D341Med (cell line): ENCODE measurements around the gene ESPNL.

ENCODE experiments used
- DNase-seq: peaks from one replicate; pipeline ENCODE4 v3.0.0; 2012; ENCODE audit warnings: low spot score

ESPNL gene

DNA sequence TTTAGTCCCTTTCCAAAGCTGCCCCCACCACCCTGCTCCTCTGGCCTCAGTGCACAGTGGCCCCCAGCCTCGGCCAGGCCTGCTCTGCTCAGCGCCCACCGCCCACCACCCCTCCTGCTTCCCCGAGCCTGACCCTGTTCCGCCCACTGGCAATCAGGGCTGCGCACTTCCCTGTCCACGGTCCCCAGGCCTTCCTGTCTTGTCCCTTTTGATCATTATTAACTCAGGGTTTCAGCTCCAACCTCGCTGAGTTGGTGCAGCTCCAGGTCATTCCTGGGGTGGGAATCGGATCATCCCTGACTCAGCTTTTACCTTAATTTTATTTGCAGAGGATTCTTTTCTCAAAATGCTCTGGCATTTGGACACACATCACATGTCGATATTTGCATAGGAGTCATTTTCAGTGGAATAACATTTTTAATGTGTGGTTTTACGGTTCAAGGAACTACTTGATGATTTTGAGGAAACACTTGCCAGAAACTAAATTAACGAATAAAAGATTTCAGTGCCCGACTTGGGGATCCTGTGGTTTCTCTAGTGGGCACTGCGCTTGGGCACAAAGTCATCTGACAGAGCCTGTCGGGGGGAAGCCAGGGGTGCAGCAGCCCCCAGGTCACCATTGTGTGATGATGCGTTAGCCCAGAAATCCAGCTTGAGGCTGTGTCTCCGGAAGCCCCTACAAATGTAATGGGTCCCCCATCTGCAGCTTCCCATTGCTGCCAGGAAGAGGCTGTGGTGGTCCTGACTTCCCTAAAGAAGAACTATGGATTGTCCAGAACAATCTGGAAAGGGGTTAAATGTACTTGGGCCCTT is 1.0 kb upstream of the ESPNL start:
- peak; percentile 31 for DNase-seq

DNA sequence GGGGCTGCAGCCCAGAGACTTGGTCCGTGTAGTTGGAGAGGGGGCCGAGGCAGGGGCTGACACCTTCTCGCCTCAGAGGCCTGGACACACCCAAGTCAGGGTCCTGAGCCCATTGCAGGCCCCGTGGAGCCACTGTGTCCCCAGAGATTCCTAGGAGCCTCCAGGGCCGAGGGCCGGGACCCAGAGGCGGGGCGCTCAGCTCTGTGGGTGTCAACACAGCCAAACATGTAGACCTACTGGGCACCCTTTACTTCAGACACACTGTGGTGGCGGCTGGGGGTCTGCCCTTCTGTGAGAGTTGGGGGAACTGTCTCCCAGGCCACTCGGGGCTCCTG is 459 bp upstream of the ESPNL start:
- DNase-seq, result no peak

DNA sequence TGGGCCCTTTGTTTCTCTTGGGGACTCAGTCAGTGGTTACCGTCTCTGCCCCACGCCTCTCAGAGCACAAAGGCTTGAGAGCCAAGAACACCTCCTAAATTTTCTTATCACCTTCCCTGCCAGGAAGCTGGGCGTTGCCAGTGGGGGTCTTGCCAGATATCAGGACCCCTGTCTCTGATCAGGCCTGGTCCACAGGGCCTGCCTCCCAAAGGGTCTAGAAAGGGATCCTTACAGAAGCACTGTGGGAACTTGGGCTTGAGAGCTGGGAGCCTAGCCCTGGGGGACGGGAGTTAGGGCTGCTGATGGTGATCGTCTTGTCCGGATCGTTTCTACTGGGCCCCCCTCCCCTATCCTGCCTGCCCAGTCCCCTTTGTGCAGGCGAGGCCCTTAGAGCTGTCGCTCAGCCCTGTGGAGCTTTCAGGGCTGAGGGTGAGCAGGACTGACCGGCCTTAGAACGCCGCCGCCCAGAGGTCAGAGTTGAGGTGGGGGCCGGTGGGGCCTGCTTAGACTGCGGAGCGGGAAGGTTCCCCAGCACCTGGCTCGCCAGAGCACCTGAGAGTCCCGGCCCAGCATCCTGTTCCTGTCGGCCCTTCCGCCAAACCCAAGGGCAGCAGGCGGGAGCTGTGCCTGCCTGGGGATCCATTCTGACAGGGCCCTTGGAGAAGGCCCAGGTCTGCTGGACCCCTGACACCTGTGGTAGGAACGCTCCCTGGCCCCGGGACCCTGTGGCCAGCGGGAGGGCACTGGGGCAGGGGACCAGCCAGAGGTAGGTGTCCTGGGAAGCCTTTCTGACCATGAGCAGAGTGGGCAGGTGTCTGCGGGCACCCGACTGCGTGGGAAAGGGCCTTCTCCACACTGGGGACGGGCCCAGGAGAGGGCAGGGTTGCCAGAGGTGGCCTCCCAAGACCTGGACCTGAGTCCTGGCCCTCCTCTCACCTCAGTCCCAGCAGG is 956 bp downstream of the ESPNL start:
- DNase-seq, result peak; percentile 24

DNA sequence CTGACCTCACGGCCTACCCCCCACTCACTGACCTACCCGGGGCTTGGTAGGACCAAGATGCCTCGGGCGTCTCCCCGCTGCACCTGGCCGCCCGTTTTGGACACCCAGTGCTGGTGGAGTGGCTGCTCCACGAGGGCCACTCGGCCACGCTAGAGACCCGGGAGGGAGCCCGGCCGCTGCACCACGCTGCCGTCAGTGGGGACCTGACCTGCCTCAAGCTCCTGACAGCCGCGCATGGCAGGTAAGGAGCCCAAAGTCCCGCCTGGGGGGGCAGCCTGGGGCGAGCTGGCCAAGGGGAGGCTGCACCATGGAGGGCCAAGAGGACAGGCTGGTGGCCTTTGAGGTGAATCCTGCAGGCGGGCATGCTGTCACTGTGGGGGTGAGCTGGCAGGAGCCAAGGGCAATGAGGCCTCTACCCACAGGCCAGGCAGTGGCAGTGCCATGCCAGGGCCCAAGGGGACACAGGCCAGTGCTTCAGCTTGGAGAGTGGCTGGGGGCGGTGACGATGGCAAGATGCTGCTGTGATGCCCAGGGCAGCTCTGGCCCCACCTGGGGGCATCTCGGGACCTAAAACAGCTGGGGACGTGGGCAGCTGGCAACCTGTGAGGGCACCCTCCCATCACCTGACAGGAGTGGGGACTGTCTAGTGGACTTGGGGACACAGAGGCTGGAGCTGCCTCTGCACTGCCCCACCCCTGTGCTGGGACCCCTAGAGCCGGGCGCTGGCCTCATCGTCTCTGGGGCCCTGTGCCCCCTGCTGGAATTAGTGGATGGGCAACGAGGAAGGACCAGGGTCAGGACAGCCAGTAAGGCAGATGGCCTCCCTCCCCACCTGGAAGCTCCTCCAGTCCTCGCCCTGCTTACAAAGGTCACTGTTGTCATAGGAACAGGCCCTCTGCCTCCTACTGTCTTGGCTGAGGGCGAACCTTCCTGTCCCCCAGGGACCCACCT is 2.0 kb downstream of the ESPNL start:
- DNase-seq, result peak; percentile 21

DNA sequence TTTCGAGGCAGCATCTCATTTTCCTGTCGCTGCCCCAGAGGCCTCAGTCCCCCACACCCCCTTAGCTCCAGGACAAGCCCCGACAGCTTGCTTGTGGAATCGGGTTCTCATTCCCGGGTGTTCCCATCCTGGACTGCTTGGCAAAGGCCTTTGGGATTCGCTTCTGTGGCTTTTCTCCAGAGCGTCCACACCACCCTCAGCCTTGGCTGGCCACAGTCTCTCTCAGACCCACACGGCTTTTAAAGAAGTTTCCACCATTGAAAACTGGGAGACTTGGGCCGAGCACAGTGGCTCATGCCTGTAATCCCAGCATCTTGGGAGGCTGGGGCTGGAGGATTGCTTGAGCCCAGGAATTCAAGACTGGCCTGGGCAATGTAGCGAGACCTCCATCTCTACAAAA is 2.7 kb downstream of the ESPNL start:
- peak; percentile 17 for DNase-seq

- peak; percentile 8 for DNase-seq
These were observed 3.5 kb downstream of the ESPNL start for GRCh38 chr2:238103465-238104225.

DNA sequence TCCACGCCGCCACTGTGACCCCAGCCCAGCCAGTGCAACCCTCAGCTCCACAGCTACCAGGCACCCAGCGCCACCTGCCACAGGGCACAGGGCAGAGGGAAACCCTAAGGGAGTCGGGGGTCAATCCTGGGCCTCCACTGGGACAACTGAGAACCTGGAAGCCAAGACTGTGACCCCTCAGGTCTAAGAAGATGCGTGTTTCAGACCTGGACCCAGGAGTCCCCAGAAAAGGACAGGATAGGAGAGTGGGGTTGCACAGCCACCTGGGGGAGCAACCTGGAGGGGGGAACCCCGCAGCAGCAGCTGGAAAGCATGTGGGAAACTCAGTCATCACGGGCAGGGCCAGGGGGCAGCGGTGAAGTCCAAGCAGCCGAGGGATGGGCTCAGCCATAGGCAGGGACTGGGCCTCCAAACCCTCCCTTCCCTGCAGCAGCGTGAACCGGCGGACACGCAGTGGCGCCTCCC is 4.1 kb downstream of the ESPNL start:
- DNase-seq, result peak; percentile 12

DNA sequence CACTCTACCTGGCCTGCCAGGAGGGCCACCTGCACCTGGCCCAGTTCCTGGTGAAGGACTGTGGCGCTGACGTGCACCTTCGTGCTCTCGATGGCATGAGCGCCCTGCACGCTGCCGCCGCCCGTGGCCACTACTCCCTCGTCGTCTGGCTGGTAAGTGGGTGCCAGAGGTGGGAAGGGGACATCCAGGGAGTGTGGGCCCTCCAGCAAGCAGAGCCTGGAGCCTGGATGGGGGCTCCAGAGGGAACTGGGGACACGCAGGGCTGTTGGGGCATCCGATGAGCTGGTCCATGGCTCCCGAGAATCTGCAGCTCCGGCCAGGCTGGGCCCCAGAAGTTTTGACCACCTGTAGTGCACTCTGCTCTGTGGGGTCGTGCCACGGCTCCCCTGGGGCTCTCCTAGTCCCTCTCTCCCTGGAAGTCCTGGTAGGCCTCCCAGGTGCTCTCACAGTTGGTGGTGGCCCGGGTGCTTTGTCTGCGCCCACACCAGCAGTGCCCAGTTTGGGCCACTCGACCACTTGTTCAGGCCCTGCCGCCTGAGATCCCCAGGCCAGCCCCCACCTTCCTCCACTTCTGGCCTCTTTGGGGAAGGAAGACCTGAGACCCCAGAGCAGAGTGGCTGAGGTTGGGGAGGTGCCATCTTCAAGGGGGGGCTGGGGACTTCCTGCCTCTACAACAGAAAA is 4.7 kb downstream of the ESPNL start:
- peak; percentile 18 for DNase-seq

DNA sequence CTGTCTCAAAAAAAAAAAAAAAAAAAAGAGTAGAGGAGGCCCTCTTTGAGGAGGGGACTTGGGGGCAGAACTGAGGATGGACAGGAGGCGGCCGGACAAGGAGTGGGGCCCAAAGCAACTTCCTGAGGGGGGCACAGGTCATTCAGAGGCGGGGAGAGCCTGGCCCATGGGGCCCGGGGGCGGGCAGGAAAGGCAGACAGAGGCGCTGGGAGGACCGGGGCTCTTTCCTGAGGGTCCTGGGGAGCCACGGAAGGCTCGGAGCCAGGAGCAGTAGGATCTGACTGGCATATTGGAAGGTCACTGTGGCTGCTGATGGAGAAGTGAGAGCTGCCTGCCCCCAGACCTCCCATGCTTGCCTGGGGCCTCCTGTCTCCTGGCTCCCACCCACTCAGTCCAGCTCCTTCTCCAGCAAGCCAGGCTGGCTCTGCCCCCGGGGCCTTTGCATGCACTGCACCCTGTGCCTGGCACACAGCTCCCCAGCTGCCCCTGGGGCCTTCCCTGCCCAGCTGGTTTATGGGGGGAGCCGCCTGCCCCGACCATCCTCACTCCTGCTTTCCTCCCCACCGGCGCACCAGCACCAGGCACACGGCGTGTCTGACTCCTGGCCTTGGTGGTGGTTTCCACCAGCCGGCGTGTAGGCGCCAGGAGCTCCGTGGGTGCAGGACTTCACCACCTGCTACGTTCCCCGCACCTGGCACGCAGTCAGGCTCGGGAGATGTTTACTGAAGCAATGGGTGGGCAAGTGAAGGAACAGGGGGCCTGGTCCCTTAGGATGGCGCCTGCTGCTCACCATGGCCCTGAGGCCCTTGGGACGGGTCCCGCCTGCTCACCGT is 5.6 kb downstream of the ESPNL start:
- DNase-seq, result peak; percentile 16

DNA sequence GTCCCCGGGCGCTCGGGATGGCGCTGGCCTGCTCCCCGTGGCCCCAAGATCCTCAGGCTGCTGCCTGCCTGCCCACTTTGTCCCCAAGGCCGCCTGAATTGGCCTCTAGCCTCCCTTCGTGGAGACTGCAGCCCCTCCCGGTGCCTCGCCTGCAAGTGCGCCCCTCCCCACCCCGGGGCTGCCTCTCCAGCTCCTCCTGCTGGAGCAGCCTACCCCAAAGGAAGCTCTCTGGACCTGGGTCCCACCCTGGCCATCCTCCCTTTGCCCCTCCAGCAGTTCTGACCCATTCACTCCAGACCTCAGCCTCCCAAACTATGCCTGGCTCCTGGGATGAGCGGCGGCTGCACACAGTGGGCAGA is 6.2 kb downstream of the ESPNL start:
- peak; percentile 34 for DNase-seq

DNA sequence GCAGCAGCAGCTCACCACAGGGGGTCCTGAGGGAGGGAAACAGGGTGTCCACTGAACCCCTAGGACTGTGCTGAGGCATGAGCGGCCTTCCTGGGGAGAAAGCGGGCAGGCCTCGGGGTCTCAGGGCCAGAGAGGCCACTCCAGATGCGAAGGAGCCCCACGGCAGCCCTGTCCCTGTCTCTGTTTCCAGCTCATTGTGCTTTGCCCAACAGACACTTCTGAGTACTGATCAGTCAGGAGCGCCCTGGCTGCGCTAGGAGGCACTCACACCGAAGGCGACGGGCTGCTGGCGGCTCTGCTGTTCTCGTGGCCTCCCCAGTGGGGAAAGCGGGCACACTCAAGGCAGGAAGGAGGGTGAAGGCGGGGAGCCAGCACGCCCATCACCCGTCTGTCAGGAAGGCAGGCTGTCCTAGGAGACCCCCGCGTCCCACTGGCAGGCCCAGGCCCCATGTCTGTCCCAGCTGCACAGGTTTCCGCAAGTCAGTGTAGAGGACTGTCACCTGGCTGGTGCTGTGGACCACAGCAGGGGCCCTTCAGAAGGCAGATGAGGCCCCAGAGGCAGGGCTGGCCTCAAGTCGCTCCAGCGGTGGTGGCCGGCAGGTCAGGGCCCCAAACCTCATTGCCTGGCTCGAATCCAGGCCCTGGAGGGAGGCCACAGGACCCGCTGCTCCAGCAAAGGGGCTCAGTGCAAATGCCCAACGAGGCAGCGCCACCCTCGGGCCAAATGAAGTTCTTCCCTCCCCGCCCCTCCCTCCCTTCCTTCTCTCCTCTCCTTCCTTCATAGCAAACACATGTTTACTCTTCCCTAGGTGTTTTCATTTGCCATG is 6.8 kb downstream of the ESPNL start:
- DNase-seq, result peak; percentile 53

DNA sequence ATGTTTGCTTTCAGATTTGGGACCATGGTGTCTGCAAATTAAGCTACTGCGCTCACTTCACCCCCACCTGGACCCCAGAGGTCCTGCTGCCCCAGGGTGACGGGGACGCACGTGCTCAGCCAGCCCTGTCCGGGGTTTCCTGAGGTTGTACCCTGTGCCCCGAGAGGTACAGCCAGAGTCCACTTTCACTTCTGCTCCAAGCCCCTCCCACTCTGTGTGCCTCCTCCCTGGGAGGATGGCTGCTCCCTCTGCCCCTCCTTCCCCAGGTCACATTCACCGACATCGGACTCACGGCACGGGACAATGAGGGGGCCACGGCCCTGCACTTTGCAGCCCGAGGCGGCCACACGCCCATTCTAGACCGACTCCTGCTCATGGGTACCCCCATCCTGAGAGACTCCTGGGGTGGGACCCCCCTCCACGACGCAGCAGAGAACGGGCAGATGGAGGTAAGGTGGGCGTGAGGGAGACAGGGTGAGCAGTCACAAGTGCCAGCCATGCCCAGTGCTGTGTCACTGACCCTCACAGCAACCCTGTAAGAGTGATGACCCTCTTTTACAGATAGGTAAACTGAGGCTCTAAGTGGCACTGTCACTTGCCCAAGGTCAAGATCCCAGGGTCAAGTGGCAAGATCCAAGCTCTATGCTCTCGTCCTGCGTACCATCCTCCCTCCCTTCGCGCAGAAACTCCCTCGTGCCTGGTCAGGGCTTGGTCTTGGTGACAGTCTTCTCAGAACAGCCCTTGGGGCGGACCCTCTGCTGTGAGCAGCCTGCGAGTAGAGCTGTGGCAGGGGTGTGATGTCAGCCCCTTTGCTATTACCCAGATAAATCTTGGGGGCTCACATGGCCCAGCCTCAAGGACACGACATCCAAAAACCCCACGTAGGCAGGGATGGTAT is 7.6 kb downstream of the ESPNL start:
- DNase-seq, result peak; percentile 18

DNA sequence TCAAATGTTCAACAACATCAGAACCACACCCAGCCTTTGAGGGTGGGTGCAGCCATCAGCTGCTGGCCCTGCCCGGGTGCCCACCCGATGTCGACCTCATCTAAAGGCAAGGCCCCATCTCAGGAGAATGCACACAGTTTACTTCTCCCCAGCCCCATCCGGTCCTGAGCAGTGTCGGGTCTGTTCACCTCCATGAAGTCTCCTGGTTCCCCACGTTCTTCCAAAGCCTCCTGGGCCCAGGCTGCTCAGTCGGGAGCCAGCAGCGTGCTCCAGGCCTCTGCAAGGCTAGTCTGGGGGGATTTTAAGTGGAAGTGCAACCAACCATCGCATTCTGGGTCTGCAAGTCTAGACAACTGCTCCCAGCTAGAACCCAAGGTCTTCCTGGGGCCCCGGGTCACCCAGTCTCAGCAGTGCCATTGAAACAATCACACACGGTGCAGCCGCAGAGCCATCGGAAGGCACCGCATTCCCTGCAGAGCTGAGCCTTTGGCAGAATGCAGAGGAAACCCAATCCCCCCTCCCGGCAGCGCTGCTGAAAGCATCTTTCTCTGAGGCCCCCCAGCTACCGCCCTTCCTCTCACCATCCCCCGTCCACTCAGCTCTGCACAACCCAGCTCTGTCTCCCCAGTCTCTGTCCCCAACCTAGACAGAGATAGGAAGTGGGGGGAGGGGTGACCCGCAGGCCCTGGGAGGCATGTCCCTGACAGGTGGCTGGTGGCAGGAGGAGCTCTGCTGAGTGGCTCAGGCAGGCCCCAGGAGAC is 8.5 kb downstream of the ESPNL start:
- DNase-seq, result peak; percentile 81

DNA sequence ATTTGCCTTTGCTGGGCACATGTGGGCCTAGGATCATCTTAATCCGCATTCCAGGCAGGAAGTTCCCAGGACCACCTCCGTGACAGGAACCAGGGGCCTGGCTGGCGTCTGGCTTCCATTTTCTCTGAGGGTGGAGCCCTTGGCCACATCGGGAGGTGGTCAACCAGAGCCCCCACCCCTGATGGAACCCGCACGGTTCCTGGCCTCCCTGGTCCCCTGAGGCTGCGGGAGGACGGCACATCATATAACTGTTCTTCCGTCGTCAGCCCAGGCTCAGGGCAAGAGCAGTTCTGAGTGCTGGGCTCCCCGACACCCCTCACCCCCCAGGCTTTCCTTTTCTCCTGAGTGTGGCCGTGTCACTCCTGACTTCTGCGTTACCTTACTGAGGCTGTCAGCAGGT is 13.5 kb downstream of the ESPNL start:
- no peak for DNase-seq

- DNase-seq, result no peak
These were observed 14.2 kb downstream of the ESPNL start for GRCh38 chr2:238114331-238114841.

DNA sequence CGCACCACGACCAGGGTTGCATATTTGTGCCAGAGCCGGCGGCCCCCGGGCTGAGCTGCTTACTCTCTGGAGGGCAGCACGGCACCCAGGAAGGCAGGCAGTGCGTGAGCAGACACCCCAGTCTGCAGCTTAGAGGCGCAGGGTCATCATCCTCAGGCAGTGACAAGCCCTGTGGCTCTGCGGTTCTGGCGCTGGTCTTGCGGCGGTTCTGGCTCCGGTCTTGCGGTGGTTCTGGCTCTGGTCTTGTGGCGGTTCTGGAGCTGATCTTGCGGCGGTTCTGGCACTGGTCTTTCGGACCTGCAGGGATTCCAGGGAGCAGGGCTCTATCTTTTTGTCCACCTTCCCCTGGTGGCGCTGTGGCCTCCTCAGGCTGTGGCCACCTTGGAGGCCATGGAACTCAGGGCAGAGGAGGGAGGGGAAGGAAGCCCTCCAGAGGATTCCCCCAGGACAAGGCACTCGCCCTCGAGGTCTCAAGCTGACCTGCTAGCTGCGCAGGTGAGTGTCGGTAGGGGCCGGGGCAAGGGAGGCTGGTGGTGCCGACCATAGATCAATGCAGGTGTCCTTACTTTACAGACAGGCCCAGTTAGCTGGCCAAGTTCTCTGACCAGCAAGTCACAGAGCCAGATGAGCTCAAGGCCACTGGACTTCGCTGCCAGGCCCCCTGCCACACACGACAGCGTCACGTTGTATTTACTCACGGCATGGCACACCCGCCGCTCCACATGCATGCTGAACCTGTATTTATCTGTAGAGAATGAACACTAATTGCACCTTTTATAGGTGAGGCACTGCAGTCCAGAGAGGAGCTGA is 14.9 kb downstream of the ESPNL start:
- DNase-seq, result no peak
